ENCODE measurements around the gene ARHGAP4. TPM values are rescaled to one million over a fixed set of nuclear protein-coding genes. Genes with fewer than 3 reads are reported as not detected.

Gene ARHGAP4
- total RNA-seq, 3 donors from 2014 or later (not counting 1 experiment from before 2014, with no cell fraction given): 352 to 398 (median 384) TPM

DNA sequence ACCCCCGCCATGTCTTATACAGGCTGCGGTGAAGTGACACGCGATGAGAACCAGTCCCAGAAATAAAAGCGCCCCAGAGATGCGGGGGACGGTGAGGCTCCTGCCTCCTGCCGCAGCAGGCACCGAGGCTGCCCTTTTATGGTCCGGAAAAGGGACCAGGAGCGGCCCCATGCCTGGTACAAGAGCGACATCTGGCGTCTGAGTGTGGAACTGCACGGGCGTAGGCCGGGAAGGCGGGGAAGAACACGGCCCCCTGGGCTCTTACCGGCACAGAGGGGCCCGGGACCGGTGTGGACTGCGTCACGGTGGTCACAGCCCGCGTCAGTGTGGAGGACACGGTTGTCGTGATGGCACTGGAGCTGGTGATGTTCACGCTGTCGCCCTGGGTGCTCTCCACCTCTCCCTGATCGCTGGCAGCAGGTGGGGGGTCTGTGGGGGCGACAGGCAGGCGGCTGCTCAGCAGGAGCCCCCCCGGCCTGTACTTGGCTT is 27.3 kb upstream of the ARHGAP4 start:
- peak overlapping the region; percentile 56 to 73 for H3K27ac Mint-ChIP-seq
- DNase-seq (peak; percentile 70 to 83), ATAC-seq (peak; percentile 76 to 89 (median 79))
- Histone ChIP-seq H3K36me3 (ENCODE audit: control insufficient read depth, insufficient read depth, low read length) (peaks cover 81% of the 10 kb centered on the region), H3K27me3 (ENCODE audit: control insufficient read depth, insufficient read depth, low read length) (no peaks in the 10 kb centered on the region), H3K4me1 (ENCODE audit: control insufficient read depth, insufficient read depth, low read length) (peaks cover 26% of the 10 kb centered on the region), H3K27ac (ENCODE audit: low read length) (no peak overlapping the region), H3K4me3 (ENCODE audit: low read length) (no peak overlapping the region), H3K9me3 (ENCODE audit: control insufficient read depth, insufficient read depth, low read length) (no peaks in the 10 kb centered on the region)
- intact Hi-C loops (cut with micrococcal nuclease): loop anchor here (1.0 kb wide), 1 partner anchor 189 kb away; the partner anchor contains the start of gene PLXNB3
- H3K9me3 Mint-ChIP-seq: no peaks in the 10 kb centered on the region
- no peaks in the 10 kb centered on the region for H3K27me3 Mint-ChIP-seq (ENCODE audit: low read depth in 2 of 2)
- TF ChIP-seq, protein P1, sequence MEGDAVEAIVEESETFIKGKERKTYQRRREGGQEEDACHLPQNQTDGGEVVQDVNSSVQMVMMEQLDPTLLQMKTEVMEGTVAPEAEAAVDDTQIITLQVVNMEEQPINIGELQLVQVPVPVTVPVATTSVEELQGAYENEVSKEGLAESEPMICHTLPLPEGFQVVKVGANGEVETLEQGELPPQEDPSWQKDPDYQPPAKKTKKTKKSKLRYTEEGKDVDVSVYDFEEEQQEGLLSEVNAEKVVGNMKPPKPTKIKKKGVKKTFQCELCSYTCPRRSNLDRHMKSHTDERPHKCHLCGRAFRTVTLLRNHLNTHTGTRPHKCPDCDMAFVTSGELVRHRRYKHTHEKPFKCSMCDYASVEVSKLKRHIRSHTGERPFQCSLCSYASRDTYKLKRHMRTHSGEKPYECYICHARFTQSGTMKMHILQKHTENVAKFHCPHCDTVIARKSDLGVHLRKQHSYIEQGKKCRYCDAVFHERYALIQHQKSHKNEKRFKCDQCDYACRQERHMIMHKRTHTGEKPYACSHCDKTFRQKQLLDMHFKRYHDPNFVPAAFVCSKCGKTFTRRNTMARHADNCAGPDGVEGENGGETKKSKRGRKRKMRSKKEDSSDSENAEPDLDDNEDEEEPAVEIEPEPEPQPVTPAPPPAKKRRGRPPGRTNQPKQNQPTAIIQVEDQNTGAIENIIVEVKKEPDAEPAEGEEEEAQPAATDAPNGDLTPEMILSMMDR (IDR thresholded peaks at IDR 0.05): peak; percentile 85
- peaks cover under 1 to 6% of the 10 kb centered on the region in 2 donors for H3K4me1 Mint-ChIP-seq
- no peaks in the 10 kb centered on the region for H3K36me3 Mint-ChIP-seq
- 31% methylated on average over 33 of the region's 33 CpGs for WGBS (ENCODE audit: insufficient coverage)
- H3K4me3 Mint-ChIP-seq: no peak overlapping the region

DNA sequence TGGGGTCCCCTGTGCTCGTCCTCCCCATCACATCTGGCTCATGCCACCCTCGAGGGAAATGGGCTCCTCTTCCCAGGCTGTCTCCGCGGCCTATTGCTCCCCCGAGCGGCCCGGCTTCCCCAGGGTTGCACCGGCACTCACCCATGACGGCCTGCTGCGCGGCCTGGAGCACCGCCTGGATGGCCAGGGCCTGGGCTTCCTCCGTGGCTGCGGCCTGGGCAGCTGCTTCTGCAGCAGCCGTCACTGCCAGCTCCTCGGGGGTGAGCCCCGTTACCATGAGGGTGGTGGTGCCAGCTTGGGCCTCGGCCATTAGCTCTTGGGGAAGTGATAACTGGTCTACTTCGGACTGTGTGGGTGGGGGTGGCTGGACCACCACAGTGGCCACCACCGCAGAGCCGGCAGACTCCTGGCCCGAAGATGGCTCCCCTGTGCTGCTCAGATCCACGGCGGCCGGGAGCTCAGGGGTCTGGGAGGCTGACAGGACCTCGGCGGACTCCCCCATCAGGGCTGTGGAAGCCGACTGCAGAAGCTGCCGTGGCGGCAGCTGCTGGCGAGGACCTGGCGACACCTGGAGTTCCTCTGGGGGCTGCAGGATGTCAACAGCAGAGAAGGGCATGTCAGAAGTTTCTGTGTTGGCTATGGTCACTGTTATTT is 26.4 kb upstream of the ARHGAP4 start:
- DNase-seq (no peak), ATAC-seq (no peak)
- no peak overlapping the region for H3K27ac Mint-ChIP-seq
- no peak overlapping the region for H3K27ac ChIP-seq (ENCODE audit: low read length)
- H3K36me3 ChIP-seq (ENCODE audit: control insufficient read depth, insufficient read depth, low read length): peaks cover 80% of the 10 kb centered on the region
- WGBS (ENCODE audit: insufficient coverage): 97% methylated on average over 31 of the region's 32 CpGs
- H3K4me1 ChIP-seq (ENCODE audit: control insufficient read depth, insufficient read depth, low read length): peaks cover 35% of the 10 kb centered on the region
- no peaks in the 10 kb centered on the region for H3K9me3 ChIP-seq (ENCODE audit: control insufficient read depth, insufficient read depth, low read length)
- H3K4me3 Mint-ChIP-seq: no peak overlapping the region
- no peaks in the 10 kb centered on the region for H3K36me3 Mint-ChIP-seq
- no peaks in the 10 kb centered on the region for H3K27me3 ChIP-seq (ENCODE audit: control insufficient read depth, insufficient read depth, low read length)
- H3K4me1 Mint-ChIP-seq: peaks cover 7 to 12% of the 10 kb centered on the region in 2 donors
- H3K9me3 Mint-ChIP-seq: no peaks in the 10 kb centered on the region
- TF ChIP-seq, protein P1 (IDR thresholded peaks at IDR 0.05): no peak
- H3K4me3 ChIP-seq (ENCODE audit: low read length): no peak overlapping the region
- intact Hi-C loops (cut with micrococcal nuclease): loop anchor here (1.0 kb wide), 1 partner anchor 188 kb away; the partner anchor contains the start of gene PLXNB3
- H3K27me3 Mint-ChIP-seq (ENCODE audit: low read depth in 2 of 2): no peaks in the 10 kb centered on the region

- H3K36me3 ChIP-seq (ENCODE audit: control insufficient read depth, insufficient read depth, low read length): peaks cover 73% of the 10 kb centered on the region
- no peaks in the 10 kb centered on the region for H3K9me3 Mint-ChIP-seq
- peaks cover 41% of the 10 kb centered on the region for H3K4me1 ChIP-seq (ENCODE audit: control insufficient read depth, insufficient read depth, low read length)
- intact Hi-C loops (cut with micrococcal nuclease): no loop called here
- no peak overlapping the region for H3K4me3 ChIP-seq (ENCODE audit: low read length)
- no peak overlapping the region for H3K27ac ChIP-seq (ENCODE audit: low read length)
- H3K27ac Mint-ChIP-seq: no peak overlapping the region
- 99% methylated on average over 25 of the region's 28 CpGs for WGBS (ENCODE audit: insufficient coverage)
- ATAC-seq: no peak
- H3K9me3 ChIP-seq (ENCODE audit: control insufficient read depth, insufficient read depth, low read length): no peaks in the 10 kb centered on the region
- H3K4me1 Mint-ChIP-seq: peaks cover 11 to 19% of the 10 kb centered on the region in 2 donors
- no peaks in the 10 kb centered on the region for H3K27me3 ChIP-seq (ENCODE audit: control insufficient read depth, insufficient read depth, low read length)
- no peaks in the 10 kb centered on the region for H3K27me3 Mint-ChIP-seq (ENCODE audit: low read depth in 2 of 2)
- no peak for DNase-seq
- no peak overlapping the region for H3K4me3 Mint-ChIP-seq
- TF ChIP-seq, protein P1 (IDR thresholded peaks at IDR 0.05): no peak
- H3K36me3 Mint-ChIP-seq: no peaks in the 10 kb centered on the region
Observed at GRCh38 chrX:153951683-153952372, 25.8 kb upstream of the ARHGAP4 start.
